Keratinocyte (primary cell): ENCODE measurements around the gene WDR27. TPM values are rescaled to one million over a fixed set of nuclear protein-coding genes. Genes with fewer than 3 reads are reported as not detected.

ENCODE experiments used
- DNase-seq: peaks from one replicate; pipeline ENCODE4 v3.0.0-alpha.2; 2011; ENCODE audit warnings: low read depth, missing footprints, low spot score
- FAIRE-seq: peaks from 2 replicates; lab custom pipeline; 2011; peaks lifted over from hg19 to GRCh38; lab: Jason Lieb, UNC
- H2AFZ ChIP-seq: 2 replicates; pipeline ENCODE4 v1.6.0; 2012; ENCODE audit warnings: low read length, control low read depth, inconsistent platforms; ENCODE audit not compliant: control insufficient read depth
- H3K27ac ChIP-seq: 2 replicates; pipeline ENCODE4 v1.5.1; 2011; ENCODE audit warnings: low read length; ENCODE audit not compliant: control insufficient read depth, insufficient read depth
- H3K27me3 ChIP-seq: 3 replicates; pipeline ENCODE4 v1.6.0; 2011; ENCODE audit warnings: low read length; ENCODE audit not compliant: control insufficient read depth, insufficient read depth; ENCODE audit errors: extremely low read depth
- H3K36me3 ChIP-seq, 2 experiments: 2 replicates in 1 of 2; 3 replicates in 1 of 2; pipeline ENCODE4 v1.5.1; 2011; ENCODE audit warnings: low read length in 2 of 2, mild to moderate bottlenecking in 1 of 2; ENCODE audit not compliant: control insufficient read depth in 2 of 2, insufficient read depth in 2 of 2; ENCODE audit errors: extremely low read depth in 1 of 2
- H3K4me1 ChIP-seq: 3 replicates; pipeline ENCODE4 v1.5.1; 2011; ENCODE audit warnings: low read length; ENCODE audit not compliant: control insufficient read depth, insufficient read depth; ENCODE audit errors: extremely low read depth
- H3K4me2 ChIP-seq: 3 replicates; pipeline ENCODE4 v1.6.0; 2011; ENCODE audit warnings: low read depth, low read length; ENCODE audit not compliant: control insufficient read depth, insufficient read depth; ENCODE audit errors: extremely low read depth
- H3K4me3 ChIP-seq, 3 experiments: fragments of 200-600 bp in 1 of 3; sonication (generic) in 1 of 3; 2 replicates in 2 of 3; 3 replicates in 1 of 3; pipeline ENCODE4 v1.5.1; 2011 to 2016; ENCODE audit warnings: low read length in 3 of 3, mild to moderate bottlenecking in 3 of 3, control low read depth in 2 of 3, inconsistent platforms in 1 of 3, low read depth in 1 of 3, mixed read lengths in 1 of 3, mixed run types in 1 of 3, moderate library complexity in 1 of 3; ENCODE audit not compliant: control insufficient read depth in 2 of 3, insufficient read depth in 2 of 3; ENCODE audit errors: extremely low read depth in 1 of 3
- H3K79me2 ChIP-seq: 2 replicates; pipeline ENCODE4 v1.6.0; 2012; ENCODE audit warnings: low read length; ENCODE audit not compliant: control insufficient read depth, insufficient read depth
- H3K9ac ChIP-seq: 3 replicates; pipeline ENCODE4 v1.6.0; 2011; ENCODE audit warnings: low read length; ENCODE audit not compliant: control insufficient read depth, insufficient read depth; ENCODE audit errors: extremely low read depth
- H3K9me1 ChIP-seq: 3 replicates; pipeline ENCODE4 v1.6.0; 2011; ENCODE audit warnings: low read length; ENCODE audit not compliant: control insufficient read depth, insufficient read depth; ENCODE audit errors: extremely low read depth
- H3K9me3 ChIP-seq: 2 replicates; pipeline ENCODE4 v1.5.1; 2012; ENCODE audit warnings: low read depth, low read length; ENCODE audit not compliant: control insufficient read depth
- H4K20me1 ChIP-seq: 3 replicates; pipeline ENCODE4 v1.6.0; 2011; ENCODE audit warnings: low read length; ENCODE audit not compliant: control insufficient read depth, insufficient read depth; ENCODE audit errors: extremely low read depth
- CTCF ChIP-seq, 3 experiments: IDR thresholded peaks in 1 of 3; conservative IDR thresholded peaks in 1 of 3; optimal IDR thresholded peaks in 1 of 3; 2 replicates in 2 of 3; 3 replicates in 1 of 3; pipeline versions ENCODE3 to v1.5.1; 2011; ENCODE audit warnings: low read length in 3 of 3, mild to moderate bottlenecking in 3 of 3, moderate library complexity in 2 of 3, control low read depth in 1 of 3, inconsistent platforms in 1 of 3; ENCODE audit not compliant: insufficient read depth in 2 of 3; ENCODE audit errors: extremely low read depth in 1 of 3
- EZH2 ChIP-seq: IDR thresholded peaks from one replicate; pipeline ENCODE4 v1.6.1; 2012; ENCODE audit warnings: inconsistent platforms, mild to moderate bottlenecking, low read length, moderate library complexity
- dilution Hi-C: fragments of 300-500 bp; cut with MboI; formaldehyde crosslinking; loops from one replicate; pipeline ENCODE4 v1.7.0; 2020; ENCODE audit warnings: low sequenced_read_pairs; ENCODE audit not compliant: extremely low pct_ligation_motif_present
- polyA plus RNA-seq, 5 experiments: library from polyadenylated mRNA; depleted of rRNA in 3 of 5; stranded (reverse) in 3 of 5; stranded (forward) in 1 of 5; unstranded in 1 of 5; fragments of >200 nt; gene quantifications; 1 replicate in 1 of 5; 2 replicates in 3 of 5; 3 replicates in 1 of 5; pipeline versions ENCODE4 v1.2.1 to v1.2.3, GENCODE V29; 2011 to 2012; ENCODE audit warnings: missing spikeins in 2 of 5, low read depth in 1 of 5, low replicate concordance in 1 of 5

The WDR27 gene
- polyA plus RNA-seq, 1 donor (not counting 4 experiments of a cell fraction or from before 2014, with no cell fraction given): 17.8 TPM

DNA sequence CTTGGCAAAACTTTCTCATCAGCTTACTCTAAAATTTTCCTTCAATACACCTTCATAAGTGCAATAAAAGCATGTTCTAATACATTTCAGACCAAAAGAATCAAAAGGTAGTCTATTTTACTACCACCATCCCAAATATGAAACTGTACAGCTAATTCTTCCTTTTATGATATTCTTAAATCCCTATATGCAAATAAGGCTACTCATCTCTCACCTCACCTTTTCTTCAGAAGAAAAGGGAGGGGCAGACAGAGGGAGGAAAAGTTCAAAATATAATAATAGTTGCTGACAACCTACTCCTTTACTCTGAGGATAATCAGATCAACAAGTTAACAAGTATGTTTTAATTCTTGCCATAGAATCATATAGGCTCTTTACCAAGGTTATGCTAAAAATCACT lies 7.5 kb upstream of the WDR27 start:
- Histone ChIP-seq H3K27ac (peak overlapping the region; percentile 7), H3K27me3 (no peaks in the 10 kb centered on the region), H3K9me3 (no peaks in the 10 kb centered on the region), H3K9me1 (no peaks in the 10 kb centered on the region), H3K36me3 (peaks cover 6% of the 10 kb centered on the region in 2 experiments), H3K9ac (no peak overlapping the region), H3K4me3 (no peak overlapping the region), H3K79me2 (peaks cover 13% of the 10 kb centered on the region), H3K4me1 (peaks cover 5% of the 10 kb centered on the region), H2AFZ (no peak overlapping the region), H3K4me2 (no peak overlapping the region), H4K20me1 (no peaks in the 10 kb centered on the region)
- TF ChIP-seq EZH2: no peak
- no peak for TF ChIP-seq CTCF (optimal IDR thresholded peaks at IDR 0.05 in 1 of 3, IDR thresholded peaks at IDR 0.05 in 1 of 3, conservative IDR thresholded peaks at IDR 0.05 in 1 of 3; ENCODE audit: extremely low read depth in 1 of 3, insufficient read depth in 2 of 3, low read length in 3 of 3)
- FAIRE-seq (no peak), DNase-seq (no peak)
- dilution Hi-C loops: no loop called here

DNA sequence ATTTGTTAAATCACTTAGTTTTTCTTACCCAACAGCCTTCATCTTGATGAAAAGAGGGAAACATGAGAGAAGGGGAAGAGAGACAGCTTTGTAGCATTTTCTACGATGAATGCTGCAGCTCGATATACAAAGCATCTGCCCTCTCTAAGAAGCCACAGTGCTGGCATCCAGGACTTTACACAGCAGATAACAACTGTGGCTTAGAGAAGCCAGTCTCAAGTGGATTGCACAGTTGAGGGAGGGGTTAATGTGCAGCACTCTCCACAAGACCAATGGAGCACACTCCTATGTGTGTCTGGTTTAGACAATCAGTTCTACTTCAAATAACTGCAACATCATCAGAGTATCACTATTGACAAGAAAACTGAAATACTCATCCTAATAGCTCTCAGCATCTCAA lies 5.9 kb upstream of the WDR27 start:
- Histone ChIP-seq H3K79me2 (peaks cover 29% of the 10 kb centered on the region), H3K36me3 (peaks cover 3 to 6% of the 10 kb centered on the region in 2 experiments), H2AFZ (no peak overlapping the region), H4K20me1 (no peaks in the 10 kb centered on the region), H3K4me2 (no peak overlapping the region), H3K9ac (no peak overlapping the region), H3K27me3 (no peaks in the 10 kb centered on the region), H3K4me1 (peaks cover 20% of the 10 kb centered on the region), H3K9me3 (no peaks in the 10 kb centered on the region), H3K9me1 (no peaks in the 10 kb centered on the region), H3K4me3 (no peak overlapping the region), H3K27ac (no peak overlapping the region)
- no peak for FAIRE-seq
- TF ChIP-seq CTCF (optimal IDR thresholded peaks at IDR 0.05 in 1 of 3, IDR thresholded peaks at IDR 0.05 in 1 of 3, conservative IDR thresholded peaks at IDR 0.05 in 1 of 3; ENCODE audit: extremely low read depth in 1 of 3, insufficient read depth in 2 of 3, low read length in 3 of 3) (no peak), EZH2 (no peak)
- no peak for DNase-seq
- dilution Hi-C loops: no loop called here
